ENCODE measurements around the gene FERMT3. TPM values are rescaled to one million over a fixed set of nuclear protein-coding genes. Genes with fewer than 3 reads are reported as not detected.

FERMT3 gene
- total and polyA plus RNA-seq, 2 donors (not counting 3 experiments of a cell fraction or from before 2014, with no cell fraction given), result 64.4 to 100 TPM

DNA sequence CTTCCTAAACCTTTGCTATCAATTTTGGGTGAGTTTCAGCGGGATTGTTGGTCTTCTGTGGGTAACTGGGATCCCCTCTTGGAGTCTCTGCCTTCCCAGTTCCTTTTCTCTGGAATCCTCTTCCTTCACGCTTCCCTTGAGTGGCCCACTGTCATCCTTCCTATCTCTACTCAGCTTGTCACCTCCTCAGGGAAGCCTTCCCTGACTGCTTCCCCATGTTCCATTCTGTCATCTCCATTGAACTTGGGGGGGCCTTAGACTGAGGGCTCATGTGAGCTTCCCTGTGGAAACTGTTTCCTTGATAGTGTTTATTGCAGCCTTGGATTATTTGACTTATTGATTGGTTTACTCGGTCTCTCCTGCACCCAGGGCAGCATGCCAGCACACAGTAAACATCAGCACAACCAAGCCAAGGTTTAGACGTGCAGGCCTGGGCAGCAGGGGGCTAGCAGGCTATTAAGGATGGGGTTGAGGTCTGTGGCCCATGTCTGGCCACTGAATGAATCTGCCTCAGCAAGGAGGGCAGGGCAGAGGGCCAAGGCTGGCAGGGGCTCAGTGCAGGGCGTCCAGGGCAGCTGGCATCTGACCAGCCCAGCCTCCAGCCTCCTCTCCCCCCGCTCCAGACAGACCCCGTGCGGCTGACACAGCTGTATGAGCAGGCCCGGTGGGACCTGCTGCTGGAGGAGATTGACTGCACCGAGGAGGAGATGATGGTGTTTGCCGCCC is 12.3 kb downstream of the FERMT3 start:
- Histone ChIP-seq H3K27me3 (ENCODE audit: control insufficient read depth in 2 of 2, insufficient read depth in 2 of 2, low read length in 2 of 2) (no peaks in the 10 kb centered on the region), H3K27ac (ENCODE audit: insufficient read depth, low read depth, low read length) (no peak overlapping the region), H3K9ac (replicated peaks; ENCODE audit: extremely low read depth, insufficient read depth, low read length) (no peak overlapping the region), H3K79me2 (ENCODE audit: control insufficient read depth, insufficient read depth, low read length) (no peaks in the 10 kb centered on the region), H2AFZ (ENCODE audit: low read depth, low read length) (no peak overlapping the region), H3K4me1 (ENCODE audit: control insufficient read depth, extremely low read depth, insufficient read depth, low read length) (no peaks in the 10 kb centered on the region), H3K9me3 (replicated peaks; ENCODE audit: control insufficient read depth, insufficient read depth, low read length) (no peaks in the 10 kb centered on the region), H3K36me3 (ENCODE audit: control insufficient read depth in 2 of 2, extremely low read depth in 1 of 2, insufficient read depth in 2 of 2, low read length in 2 of 2) (peaks cover 0 to 4% of the 10 kb centered on the region in 2 experiments), H3K9me1 (replicated peaks; ENCODE audit: control insufficient read depth, extremely low read depth, insufficient read depth, low read length) (no peaks in the 10 kb centered on the region), H3K4me2 (ENCODE audit: insufficient read depth, low read length) (no peak overlapping the region), H4K20me1 (replicated peaks; ENCODE audit: control insufficient read depth, extremely low read depth, insufficient read depth, low read length) (no peaks in the 10 kb centered on the region), H3K4me3 (replicated peaks in 1 of 3; ENCODE audit: insufficient read depth in 1 of 3, low read depth in 1 of 3, low read length in 3 of 3) (no peak overlapping the region)
- no TSS peak for BruUV-seq (replicated peaks)
- FAIRE-seq (no peak), DNase-seq (ENCODE audit: low read depth, low spot score) (no peak)
- ChIA-PET CTCF (interaction anchor here (4.6 kb wide), 1 partner anchor 12 kb away, joined by 40 read pairs; the partner anchor contains the start of gene FERMT3), POLR2A (no interaction called here)
- intact Hi-C loops (cut with micrococcal nuclease), result no loop called here
- dilution Hi-C loops (cut with MboI; ENCODE audit: extremely low pct_ligation_motif_present, low sequenced_read_pairs), result no loop called here
- no peak for TF ChIP-seq GATA2 (IDR thresholded peaks at IDR 0.05; ENCODE audit: insufficient read depth, insufficient read length, low read depth, low read length)
- TF ChIP-seq POLR2AphosphoS5 (IDR thresholded peaks at IDR 0.05; ENCODE audit: insufficient read depth, low read depth, low read length), result no peak

DNA sequence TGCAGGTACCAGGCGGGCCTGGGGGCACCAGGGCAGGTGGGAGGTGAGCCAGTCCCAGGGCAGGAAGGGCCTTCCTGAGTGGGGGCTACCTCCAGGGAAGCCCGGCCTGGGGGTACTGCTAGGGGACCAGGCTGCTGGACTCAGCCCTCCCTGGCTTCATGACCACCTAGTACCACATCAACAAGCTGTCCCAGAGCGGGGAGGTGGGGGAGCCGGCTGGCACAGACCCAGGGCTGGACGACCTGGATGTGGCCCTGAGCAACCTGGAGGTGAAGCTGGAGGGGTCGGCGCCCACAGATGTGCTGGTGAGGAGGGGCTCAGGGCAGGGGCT is 12.8 kb downstream of the FERMT3 start:
- DNase-seq (ENCODE audit: low read depth, low spot score) (no peak), FAIRE-seq (no peak)
- dilution Hi-C loops (cut with MboI; ENCODE audit: extremely low pct_ligation_motif_present, low sequenced_read_pairs), result no loop called here
- intact Hi-C loops (cut with micrococcal nuclease), result no loop called here
- Histone ChIP-seq H3K9me3 (replicated peaks; ENCODE audit: control insufficient read depth, insufficient read depth, low read length) (no peaks in the 10 kb centered on the region), H3K27ac (ENCODE audit: insufficient read depth, low read depth, low read length) (no peak overlapping the region), H3K9me1 (replicated peaks; ENCODE audit: control insufficient read depth, extremely low read depth, insufficient read depth, low read length) (no peaks in the 10 kb centered on the region), H3K4me1 (ENCODE audit: control insufficient read depth, extremely low read depth, insufficient read depth, low read length) (no peaks in the 10 kb centered on the region), H3K36me3 (ENCODE audit: control insufficient read depth in 2 of 2, extremely low read depth in 1 of 2, insufficient read depth in 2 of 2, low read length in 2 of 2) (peaks cover 0 to 6% of the 10 kb centered on the region in 2 experiments), H3K9ac (replicated peaks; ENCODE audit: extremely low read depth, insufficient read depth, low read length) (no peak overlapping the region), H3K4me3 (replicated peaks in 1 of 3; ENCODE audit: insufficient read depth in 1 of 3, low read depth in 1 of 3, low read length in 3 of 3) (no peak overlapping the region), H3K4me2 (ENCODE audit: insufficient read depth, low read length) (no peak overlapping the region), H3K79me2 (ENCODE audit: control insufficient read depth, insufficient read depth, low read length) (no peaks in the 10 kb centered on the region), H2AFZ (ENCODE audit: low read depth, low read length) (no peak overlapping the region), H4K20me1 (replicated peaks; ENCODE audit: control insufficient read depth, extremely low read depth, insufficient read depth, low read length) (no peaks in the 10 kb centered on the region), H3K27me3 (ENCODE audit: control insufficient read depth in 2 of 2, insufficient read depth in 2 of 2, low read length in 2 of 2) (no peaks in the 10 kb centered on the region)
- no peak for TF ChIP-seq GATA2 (IDR thresholded peaks at IDR 0.05; ENCODE audit: insufficient read depth, insufficient read length, low read depth, low read length)
- no TSS peak for BruUV-seq (replicated peaks)
- CTCF ChIA-PET, result interaction anchor here (1.4 kb wide), 1 partner anchor 34 kb away, joined by 3 read pairs; the partner anchor contains the start of gene STIP1
- POLR2A ChIA-PET, result no interaction called here

Data from endothelial cell of umbilical vein (primary cell).